Measurements from ENCODE around the gene HTR6.
A peak's percentile ranks its signal among the peaks of the same experiment; 100 is the strongest.

The HTR6 gene
- 0.19 to 4.0 (median 2.3) reads per million in 3 donors for total RNA-seq

DNA sequence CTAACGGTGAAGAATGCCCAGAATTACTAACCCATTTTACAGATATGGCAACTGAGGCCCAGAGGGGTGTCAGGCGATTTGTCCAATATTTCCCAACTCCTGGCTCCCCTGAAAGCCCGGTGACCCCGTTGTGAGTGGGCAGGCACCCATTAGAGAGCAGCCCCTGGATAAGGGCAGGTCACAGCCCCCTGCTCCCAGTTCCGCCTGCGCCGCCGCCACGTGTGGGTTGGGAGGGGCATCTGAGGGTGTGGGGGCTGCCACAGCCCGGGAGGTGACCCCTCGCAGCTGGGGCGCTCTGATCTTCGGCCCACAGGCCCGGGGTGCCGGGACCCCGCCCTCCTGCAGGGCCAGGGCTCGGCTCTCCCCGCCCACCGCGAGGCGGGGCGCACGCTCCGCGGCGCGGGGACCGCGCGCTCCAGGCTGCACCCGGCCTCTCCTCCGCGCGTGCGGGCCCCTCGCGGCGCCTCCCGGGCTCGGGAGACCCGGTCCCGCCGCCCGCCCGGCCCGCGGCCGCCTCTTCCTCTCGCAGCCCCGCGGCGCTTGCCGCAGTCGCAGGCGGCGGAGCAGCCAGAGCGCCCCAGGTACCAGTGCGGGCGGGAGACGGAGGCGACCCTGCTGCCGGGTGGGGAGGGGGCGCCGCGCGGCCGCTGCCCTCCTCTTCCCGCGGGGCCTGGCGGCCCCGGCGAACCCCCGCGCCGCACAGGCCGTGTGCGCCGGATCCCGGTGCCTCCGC, at the start of gene HTR6:
Gene HTR6 (plus strand): TSS at position 423 of the 733 bp plus-strand sequence. CDS start 879 bp downstream, outside the sequence.
- Histone ChIP-seq H3K4me1 (ENCODE audit: control insufficient read depth, insufficient read depth, low read length, poor library complexity, severe bottlenecking) (peaks cover 18% of the 10 kb centered on the region), H3K36me3 (ENCODE audit: control insufficient read depth, insufficient read depth, low read length) (no peaks in the 10 kb centered on the region), H3K27me3 (replicated peaks; ENCODE audit: control insufficient read depth, insufficient read depth, low read length, poor library complexity, severe bottlenecking) (peaks cover 3% of the 10 kb centered on the region), H3K27ac (ENCODE audit: insufficient read depth, low read length, poor library complexity, severe bottlenecking) (no peak within 1 kb of the TSS), H3K4me3 (ENCODE audit: insufficient read depth, low read depth, low read length, poor library complexity, severe bottlenecking) (peak within 1 kb of the TSS; percentile 47), H3K9me3 (ENCODE audit: control insufficient read depth, low read length) (no peaks in the 10 kb centered on the region)
- DNase-seq = peak in 1 of 3 donors; percentile 17

- H3K9me3 ChIP-seq (ENCODE audit: control insufficient read depth, low read length) = no peaks in the 10 kb centered on the region
- H3K36me3 ChIP-seq (ENCODE audit: control insufficient read depth, insufficient read depth, low read length) = peaks cover 7% of the 10 kb centered on the region
- no peaks in the 10 kb centered on the region for H3K27me3 ChIP-seq (replicated peaks; ENCODE audit: control insufficient read depth, insufficient read depth, low read length, poor library complexity, severe bottlenecking)
- H3K27ac ChIP-seq (ENCODE audit: insufficient read depth, low read length, poor library complexity, severe bottlenecking) = no peak overlapping the region
- no peak for DNase-seq
- H3K4me1 ChIP-seq (ENCODE audit: control insufficient read depth, insufficient read depth, low read length, poor library complexity, severe bottlenecking) = no peaks in the 10 kb centered on the region
- H3K4me3 ChIP-seq (ENCODE audit: insufficient read depth, low read depth, low read length, poor library complexity, severe bottlenecking) = no peak overlapping the region
Measured at GRCh38 chr1:19615438-19615837, 49.2 kb upstream of the HTR6 start.

GRCh38 chr1:19616489-19616888, 48.2 kb upstream of the HTR6 start:
- Histone ChIP-seq H3K36me3 (ENCODE audit: control insufficient read depth, insufficient read depth, low read length) (peaks cover 7% of the 10 kb centered on the region), H3K4me3 (ENCODE audit: insufficient read depth, low read depth, low read length, poor library complexity, severe bottlenecking) (no peak overlapping the region), H3K4me1 (ENCODE audit: control insufficient read depth, insufficient read depth, low read length, poor library complexity, severe bottlenecking) (no peaks in the 10 kb centered on the region), H3K27ac (ENCODE audit: insufficient read depth, low read length, poor library complexity, severe bottlenecking) (no peak overlapping the region), H3K9me3 (ENCODE audit: control insufficient read depth, low read length) (no peaks in the 10 kb centered on the region), H3K27me3 (replicated peaks; ENCODE audit: control insufficient read depth, insufficient read depth, low read length, poor library complexity, severe bottlenecking) (no peaks in the 10 kb centered on the region)
- no peak for DNase-seq

GRCh38 chr1:19617376-19617775, 47.3 kb upstream of the HTR6 start:
- no peaks in the 10 kb centered on the region for H3K27me3 ChIP-seq (replicated peaks; ENCODE audit: control insufficient read depth, insufficient read depth, low read length, poor library complexity, severe bottlenecking)
- no peaks in the 10 kb centered on the region for H3K9me3 ChIP-seq (ENCODE audit: control insufficient read depth, low read length)
- H3K4me1 ChIP-seq (ENCODE audit: control insufficient read depth, insufficient read depth, low read length, poor library complexity, severe bottlenecking) = no peaks in the 10 kb centered on the region
- peaks cover 7% of the 10 kb centered on the region for H3K36me3 ChIP-seq (ENCODE audit: control insufficient read depth, insufficient read depth, low read length)
- no peak overlapping the region for H3K27ac ChIP-seq (ENCODE audit: insufficient read depth, low read length, poor library complexity, severe bottlenecking)
- H3K4me3 ChIP-seq (ENCODE audit: insufficient read depth, low read depth, low read length, poor library complexity, severe bottlenecking) = no peak overlapping the region
- no peak for DNase-seq

- Histone ChIP-seq H3K4me1 (ENCODE audit: control insufficient read depth, insufficient read depth, low read length, poor library complexity, severe bottlenecking) (no peaks in the 10 kb centered on the region), H3K27me3 (replicated peaks; ENCODE audit: control insufficient read depth, insufficient read depth, low read length, poor library complexity, severe bottlenecking) (no peaks in the 10 kb centered on the region), H3K36me3 (ENCODE audit: control insufficient read depth, insufficient read depth, low read length) (peaks cover 7% of the 10 kb centered on the region), H3K4me3 (ENCODE audit: insufficient read depth, low read depth, low read length, poor library complexity, severe bottlenecking) (no peak overlapping the region), H3K27ac (ENCODE audit: insufficient read depth, low read length, poor library complexity, severe bottlenecking) (no peak overlapping the region), H3K9me3 (ENCODE audit: control insufficient read depth, low read length) (no peaks in the 10 kb centered on the region)
- no peak for DNase-seq
Measured at GRCh38 chr1:19618428-19618827, 46.2 kb upstream of the HTR6 start.

DNA sequence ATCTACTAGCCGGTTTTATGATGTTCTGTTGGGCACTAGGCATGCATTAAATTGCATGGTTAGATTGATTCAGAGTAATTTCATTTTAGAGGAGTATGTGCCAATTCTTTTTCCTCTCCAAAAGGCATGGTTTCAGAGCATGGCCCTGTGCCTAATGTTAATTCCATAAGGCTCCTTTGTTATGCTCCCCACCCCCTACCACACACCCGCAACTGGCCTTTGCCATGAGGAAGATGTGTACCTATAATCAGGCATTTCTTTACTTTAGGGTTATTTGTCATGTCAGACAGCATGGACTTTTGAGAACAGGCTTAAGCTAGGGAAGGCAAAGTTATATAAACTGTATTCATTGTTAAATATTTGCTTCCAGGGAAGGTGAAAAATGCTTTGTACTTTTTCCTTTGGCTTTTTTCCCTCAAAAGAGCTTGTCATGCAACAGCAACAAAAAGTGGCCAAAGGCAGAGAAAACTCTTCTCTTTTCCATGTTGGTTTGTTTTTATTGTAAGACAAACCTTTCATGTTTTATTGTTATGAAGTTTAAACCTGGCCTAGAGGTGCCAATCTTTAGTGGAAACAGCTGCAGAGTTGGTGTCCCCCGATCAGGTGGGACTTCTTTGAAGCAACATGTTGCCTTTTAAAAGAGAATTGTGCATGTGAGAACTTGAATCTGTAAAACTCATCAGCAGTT, 44.8 kb upstream of the HTR6 start:
- no peak for DNase-seq
- no peaks in the 10 kb centered on the region for H3K4me1 ChIP-seq (ENCODE audit: control insufficient read depth, insufficient read depth, low read length, poor library complexity, severe bottlenecking)
- H3K27ac ChIP-seq (ENCODE audit: insufficient read depth, low read length, poor library complexity, severe bottlenecking) = no peak overlapping the region
- H3K36me3 ChIP-seq (ENCODE audit: control insufficient read depth, insufficient read depth, low read length) = peaks cover 19% of the 10 kb centered on the region
- H3K4me3 ChIP-seq (ENCODE audit: insufficient read depth, low read depth, low read length, poor library complexity, severe bottlenecking) = no peak overlapping the region
- H3K9me3 ChIP-seq (ENCODE audit: control insufficient read depth, low read length) = no peaks in the 10 kb centered on the region
- H3K27me3 ChIP-seq (replicated peaks; ENCODE audit: control insufficient read depth, insufficient read depth, low read length, poor library complexity, severe bottlenecking) = no peaks in the 10 kb centered on the region

- Histone ChIP-seq H3K4me3 (ENCODE audit: insufficient read depth, low read depth, low read length, poor library complexity, severe bottlenecking) (no peak overlapping the region), H3K4me1 (ENCODE audit: control insufficient read depth, insufficient read depth, low read length, poor library complexity, severe bottlenecking) (no peaks in the 10 kb centered on the region), H3K9me3 (ENCODE audit: control insufficient read depth, low read length) (no peaks in the 10 kb centered on the region), H3K36me3 (ENCODE audit: control insufficient read depth, insufficient read depth, low read length) (peaks cover 28% of the 10 kb centered on the region), H3K27me3 (replicated peaks; ENCODE audit: control insufficient read depth, insufficient read depth, low read length, poor library complexity, severe bottlenecking) (no peaks in the 10 kb centered on the region), H3K27ac (ENCODE audit: insufficient read depth, low read length, poor library complexity, severe bottlenecking) (no peak overlapping the region)
- no peak for DNase-seq
Measured at GRCh38 chr1:19620786-19621185, 43.9 kb upstream of the HTR6 start.

- DNase-seq = no peak
- no peaks in the 10 kb centered on the region for H3K4me1 ChIP-seq (ENCODE audit: control insufficient read depth, insufficient read depth, low read length, poor library complexity, severe bottlenecking)
- no peak overlapping the region for H3K4me3 ChIP-seq (ENCODE audit: insufficient read depth, low read depth, low read length, poor library complexity, severe bottlenecking)
- no peaks in the 10 kb centered on the region for H3K9me3 ChIP-seq (ENCODE audit: control insufficient read depth, low read length)
- peaks cover 28% of the 10 kb centered on the region for H3K36me3 ChIP-seq (ENCODE audit: control insufficient read depth, insufficient read depth, low read length)
- no peak overlapping the region for H3K27ac ChIP-seq (ENCODE audit: insufficient read depth, low read length, poor library complexity, severe bottlenecking)
- no peaks in the 10 kb centered on the region for H3K27me3 ChIP-seq (replicated peaks; ENCODE audit: control insufficient read depth, insufficient read depth, low read length, poor library complexity, severe bottlenecking)
Measured at GRCh38 chr1:19621274-19621950, 43.3 kb upstream of the HTR6 start.

DNA sequence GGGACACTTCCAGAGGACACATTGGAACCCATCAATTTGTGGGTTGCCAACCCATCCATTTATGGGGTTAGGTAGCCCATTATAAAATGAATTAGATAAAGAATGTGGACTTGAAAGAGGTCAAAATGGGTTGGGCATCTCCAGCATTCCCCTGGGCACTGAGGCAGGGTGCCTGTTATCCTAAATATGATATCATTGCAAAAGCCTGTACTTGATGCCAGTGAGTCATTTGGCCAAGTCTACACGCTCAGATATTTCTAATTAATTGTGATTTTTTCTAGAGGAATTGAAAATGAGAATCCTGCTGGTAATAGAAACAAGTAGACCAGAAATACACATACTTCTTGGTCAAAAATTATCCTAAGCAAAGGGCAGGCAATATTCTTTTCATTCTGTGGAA, 42.5 kb upstream of the HTR6 start:
- H3K27me3 ChIP-seq (replicated peaks; ENCODE audit: control insufficient read depth, insufficient read depth, low read length, poor library complexity, severe bottlenecking) = no peaks in the 10 kb centered on the region
- H3K4me3 ChIP-seq (ENCODE audit: insufficient read depth, low read depth, low read length, poor library complexity, severe bottlenecking) = no peak overlapping the region
- peaks cover 35% of the 10 kb centered on the region for H3K36me3 ChIP-seq (ENCODE audit: control insufficient read depth, insufficient read depth, low read length)
- no peak for DNase-seq
- H3K4me1 ChIP-seq (ENCODE audit: control insufficient read depth, insufficient read depth, low read length, poor library complexity, severe bottlenecking) = no peaks in the 10 kb centered on the region
- H3K9me3 ChIP-seq (ENCODE audit: control insufficient read depth, low read length) = no peaks in the 10 kb centered on the region
- no peak overlapping the region for H3K27ac ChIP-seq (ENCODE audit: insufficient read depth, low read length, poor library complexity, severe bottlenecking)

DNA sequence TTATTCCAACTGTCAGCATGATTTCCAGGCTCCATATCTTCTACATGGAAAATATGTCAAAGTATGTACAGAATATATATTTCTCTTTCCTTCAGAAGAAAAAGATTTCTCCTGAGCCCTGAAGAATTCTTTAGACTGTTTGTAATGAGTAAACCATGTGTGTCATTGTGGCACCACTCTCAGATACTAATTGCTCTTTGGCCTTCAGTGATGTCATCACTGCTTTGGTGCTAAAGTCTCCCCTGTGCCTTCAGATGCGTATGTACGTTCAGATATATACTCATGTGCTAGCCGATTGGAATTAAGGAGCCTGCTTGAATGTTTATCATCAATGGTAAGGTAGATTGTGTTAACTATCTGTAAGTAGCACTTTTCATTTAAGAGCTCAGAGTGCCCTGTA, 41.2 kb upstream of the HTR6 start:
- Histone ChIP-seq H3K4me1 (ENCODE audit: control insufficient read depth, insufficient read depth, low read length, poor library complexity, severe bottlenecking) (no peaks in the 10 kb centered on the region), H3K9me3 (ENCODE audit: control insufficient read depth, low read length) (no peaks in the 10 kb centered on the region), H3K36me3 (ENCODE audit: control insufficient read depth, insufficient read depth, low read length) (peaks cover 42% of the 10 kb centered on the region), H3K27ac (ENCODE audit: insufficient read depth, low read length, poor library complexity, severe bottlenecking) (no peak overlapping the region), H3K27me3 (replicated peaks; ENCODE audit: control insufficient read depth, insufficient read depth, low read length, poor library complexity, severe bottlenecking) (no peaks in the 10 kb centered on the region), H3K4me3 (ENCODE audit: insufficient read depth, low read depth, low read length, poor library complexity, severe bottlenecking) (no peak overlapping the region)
- DNase-seq = no peak
